NCI-H2081 treated with DMSO at 0.1 percent for 48 hours (cell line): ENCODE results near the gene CNTN6.

ENCODE experiments used
- DNase-seq: peaks from one replicate; lab custom pipeline; 2025; lab: John Stamatoyannopoulos, UW

CNTN6 gene

DNA sequence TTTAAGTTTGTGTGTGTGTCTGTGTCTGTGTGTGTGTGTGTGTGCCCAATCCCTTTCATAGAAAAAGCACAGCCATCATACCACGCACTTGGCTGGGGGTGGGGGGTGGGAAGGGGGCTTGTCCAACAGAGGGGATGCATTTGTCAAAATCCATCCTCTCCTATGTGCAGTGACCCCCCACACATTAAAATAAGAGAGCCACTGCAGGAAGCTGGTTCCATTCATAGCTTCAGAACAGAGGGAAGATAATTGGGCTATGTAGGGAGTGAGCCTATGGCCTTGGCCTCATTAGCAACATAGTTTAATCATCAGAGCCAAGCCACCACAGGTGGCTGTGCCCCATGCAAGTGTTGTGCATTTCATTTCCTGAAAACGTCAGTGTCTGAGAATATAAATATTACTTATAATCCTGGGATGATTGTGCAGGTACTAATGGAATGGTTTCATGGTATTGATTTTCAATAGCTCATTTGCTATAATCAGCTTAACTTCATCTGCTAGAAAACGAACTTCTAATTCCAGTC, 330.8 kb downstream of the CNTN6 start:
- DNase-seq = no peak

DNA sequence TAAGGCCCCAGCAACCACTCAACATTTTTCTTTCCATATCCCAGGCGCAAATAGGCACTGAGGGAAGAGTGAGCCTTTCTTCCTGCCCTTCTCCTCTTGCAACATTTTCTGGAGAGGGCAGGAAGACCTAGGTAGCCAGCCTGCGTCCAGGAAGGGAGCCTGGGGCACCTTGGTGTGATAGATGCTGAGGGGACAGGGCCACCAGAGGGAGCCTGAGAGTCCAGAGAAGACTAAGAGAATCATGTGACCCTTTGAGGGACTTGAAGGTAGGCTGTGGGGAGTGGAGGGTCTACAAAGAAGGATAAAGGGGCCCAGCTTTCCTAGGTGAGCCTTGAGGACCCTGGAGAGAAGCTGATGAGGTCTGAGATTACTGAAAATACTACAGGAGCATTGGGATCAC, 346.6 kb downstream of the CNTN6 start:
- no peak for DNase-seq

DNA sequence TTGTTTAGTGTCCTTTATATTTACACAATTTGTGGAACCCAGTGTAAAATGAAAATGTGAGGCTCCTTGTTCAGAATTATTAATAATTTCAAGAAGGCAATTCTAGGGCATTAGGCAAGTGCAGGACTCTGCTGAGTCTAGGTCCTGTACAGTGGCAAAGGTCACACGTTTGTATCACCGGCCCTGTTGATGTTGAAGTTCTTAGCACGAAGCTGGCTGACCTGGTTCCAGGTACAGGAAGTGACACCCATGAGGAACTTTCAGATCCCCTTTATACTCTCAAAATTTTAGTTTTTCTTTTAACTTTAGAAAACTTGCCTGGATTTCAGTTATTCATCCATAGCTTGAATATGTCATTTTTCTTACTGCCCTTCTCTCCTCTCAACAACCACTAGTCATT, 349.4 kb downstream of the CNTN6 start:
- no peak for DNase-seq

DNA sequence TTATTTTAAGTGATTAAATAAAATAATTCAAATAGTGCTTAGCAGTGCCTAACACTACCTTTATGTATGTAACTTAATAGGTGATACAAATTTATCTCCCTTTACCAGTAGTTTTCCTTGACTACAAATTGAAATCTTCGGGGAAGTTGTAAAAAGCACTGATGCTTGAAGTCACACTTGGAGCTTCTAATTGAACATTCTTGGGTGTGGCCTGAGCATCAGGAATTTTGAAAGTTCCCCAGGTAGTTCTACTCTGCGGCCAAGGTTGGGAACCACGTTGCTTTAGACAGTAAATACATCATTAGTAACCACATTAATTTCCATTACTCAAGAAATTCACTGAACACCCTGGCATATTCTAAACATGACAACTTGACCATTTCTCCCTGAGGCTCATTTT, 351.4 kb downstream of the CNTN6 start:
- DNase-seq = no peak

DNA sequence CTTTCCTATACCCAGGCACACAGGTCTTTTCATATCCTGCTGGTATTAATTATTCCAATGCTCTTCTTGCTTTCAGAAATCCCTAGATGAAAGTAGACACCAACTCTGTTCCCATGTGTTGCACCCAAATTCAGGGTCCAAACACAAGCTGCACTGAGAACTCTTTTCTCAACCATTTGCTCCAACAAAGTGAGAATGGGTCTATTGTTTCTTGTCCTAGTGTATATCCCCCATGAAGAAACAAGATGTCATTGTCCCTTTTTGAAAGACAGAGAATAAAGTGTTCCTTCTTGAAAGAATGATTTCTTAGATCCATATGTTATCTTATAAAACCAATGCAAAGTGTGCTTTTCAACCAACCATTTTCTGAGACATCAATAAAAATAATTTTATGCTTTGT, 353.7 kb downstream of the CNTN6 start:
- DNase-seq = no peak

DNA sequence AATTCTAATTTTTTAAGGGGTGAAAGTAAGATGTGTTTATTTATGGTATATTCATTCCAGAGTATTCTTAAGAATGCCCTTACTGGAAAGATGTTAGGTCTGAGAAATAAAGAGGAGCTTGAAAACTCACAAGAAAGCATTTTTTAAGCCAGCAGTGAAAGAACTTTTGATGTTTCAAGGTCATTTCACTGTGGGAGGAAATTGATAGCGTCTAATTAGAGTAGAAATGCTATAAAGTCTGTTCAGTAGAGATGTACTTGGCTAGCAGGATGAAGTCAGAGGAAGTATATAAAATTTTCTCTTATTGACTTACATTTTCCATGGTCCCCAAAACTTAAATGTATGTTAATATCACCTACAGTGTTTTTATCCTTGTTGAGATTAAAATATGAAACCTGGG, 354.6 kb downstream of the CNTN6 start:
- no peak for DNase-seq

DNA sequence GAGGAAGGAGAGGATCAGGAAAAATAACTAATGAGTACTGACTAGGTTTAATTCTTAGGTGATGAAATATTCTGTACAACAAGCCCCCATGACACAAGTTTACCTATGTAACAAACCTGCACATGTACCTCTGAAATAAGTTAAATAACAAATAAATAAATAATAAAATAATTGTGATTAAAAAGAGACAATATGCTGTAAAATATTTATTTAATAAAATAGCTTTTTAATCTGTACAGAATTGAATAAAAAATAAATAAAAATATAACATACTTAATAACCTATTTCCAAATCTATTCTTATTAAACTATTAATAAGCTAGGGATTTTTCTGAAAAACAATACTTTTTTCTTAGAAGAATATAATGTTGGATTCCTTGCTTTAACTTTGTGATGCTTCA, 355.6 kb downstream of the CNTN6 start:
- DNase-seq = no peak
